ENCODE data around the gene KDM1B.

The KDM1B gene

DNA sequence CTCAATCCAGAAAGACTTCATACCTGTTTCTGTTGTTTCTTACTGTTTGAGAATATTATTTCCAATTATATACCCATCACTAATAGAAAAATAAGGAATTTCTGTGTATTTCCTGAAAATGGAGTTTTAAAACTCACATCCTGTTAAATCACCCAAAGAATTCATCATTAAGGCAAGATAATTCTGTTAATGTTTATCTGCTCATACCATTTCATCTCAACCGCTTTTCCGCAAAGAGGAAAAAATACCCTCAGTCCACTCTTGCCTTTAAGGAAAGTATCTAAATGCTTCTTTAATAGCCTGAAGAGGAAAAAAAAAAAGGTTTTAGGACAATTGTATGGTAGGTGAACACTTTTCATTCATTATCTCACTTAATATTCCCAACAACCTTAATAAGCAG, 7.6 kb upstream of the KDM1B start:
- TF ChIP-seq SIN3A (IDR thresholded peaks at IDR 0.05; ENCODE audit: borderline replicate concordance, insufficient read depth, low read length) = no peak
- TF ChIP-seq FOXP2 (optimal IDR thresholded peaks at IDR 0.05; ENCODE audit: borderline replicate concordance, extremely low read depth, extremely low read length, insufficient read depth) = no peak
- TF ChIP-seq TAF1 (IDR thresholded peaks at IDR 0.05; ENCODE audit: borderline replicate concordance, insufficient read depth, low read length) = no peak
- no peak for TF ChIP-seq POLR2AphosphoS5 (IDR thresholded peaks at IDR 0.05; ENCODE audit: low read depth, low read length)
- TF ChIP-seq, protein P1, sequence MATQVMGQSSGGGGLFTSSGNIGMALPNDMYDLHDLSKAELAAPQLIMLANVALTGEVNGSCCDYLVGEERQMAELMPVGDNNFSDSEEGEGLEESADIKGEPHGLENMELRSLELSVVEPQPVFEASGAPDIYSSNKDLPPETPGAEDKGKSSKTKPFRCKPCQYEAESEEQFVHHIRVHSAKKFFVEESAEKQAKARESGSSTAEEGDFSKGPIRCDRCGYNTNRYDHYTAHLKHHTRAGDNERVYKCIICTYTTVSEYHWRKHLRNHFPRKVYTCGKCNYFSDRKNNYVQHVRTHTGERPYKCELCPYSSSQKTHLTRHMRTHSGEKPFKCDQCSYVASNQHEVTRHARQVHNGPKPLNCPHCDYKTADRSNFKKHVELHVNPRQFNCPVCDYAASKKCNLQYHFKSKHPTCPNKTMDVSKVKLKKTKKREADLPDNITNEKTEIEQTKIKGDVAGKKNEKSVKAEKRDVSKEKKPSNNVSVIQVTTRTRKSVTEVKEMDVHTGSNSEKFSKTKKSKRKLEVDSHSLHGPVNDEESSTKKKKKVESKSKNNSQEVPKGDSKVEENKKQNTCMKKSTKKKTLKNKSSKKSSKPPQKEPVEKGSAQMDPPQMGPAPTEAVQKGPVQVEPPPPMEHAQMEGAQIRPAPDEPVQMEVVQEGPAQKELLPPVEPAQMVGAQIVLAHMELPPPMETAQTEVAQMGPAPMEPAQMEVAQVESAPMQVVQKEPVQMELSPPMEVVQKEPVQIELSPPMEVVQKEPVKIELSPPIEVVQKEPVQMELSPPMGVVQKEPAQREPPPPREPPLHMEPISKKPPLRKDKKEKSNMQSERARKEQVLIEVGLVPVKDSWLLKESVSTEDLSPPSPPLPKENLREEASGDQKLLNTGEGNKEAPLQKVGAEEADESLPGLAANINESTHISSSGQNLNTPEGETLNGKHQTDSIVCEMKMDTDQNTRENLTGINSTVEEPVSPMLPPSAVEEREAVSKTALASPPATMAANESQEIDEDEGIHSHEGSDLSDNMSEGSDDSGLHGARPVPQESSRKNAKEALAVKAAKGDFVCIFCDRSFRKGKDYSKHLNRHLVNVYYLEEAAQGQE (IDR thresholded peaks at IDR 0.05; ENCODE audit: insufficient read depth in 1 of 2, low read depth in 2 of 2, low read length in 2 of 2) = no peak

DNA sequence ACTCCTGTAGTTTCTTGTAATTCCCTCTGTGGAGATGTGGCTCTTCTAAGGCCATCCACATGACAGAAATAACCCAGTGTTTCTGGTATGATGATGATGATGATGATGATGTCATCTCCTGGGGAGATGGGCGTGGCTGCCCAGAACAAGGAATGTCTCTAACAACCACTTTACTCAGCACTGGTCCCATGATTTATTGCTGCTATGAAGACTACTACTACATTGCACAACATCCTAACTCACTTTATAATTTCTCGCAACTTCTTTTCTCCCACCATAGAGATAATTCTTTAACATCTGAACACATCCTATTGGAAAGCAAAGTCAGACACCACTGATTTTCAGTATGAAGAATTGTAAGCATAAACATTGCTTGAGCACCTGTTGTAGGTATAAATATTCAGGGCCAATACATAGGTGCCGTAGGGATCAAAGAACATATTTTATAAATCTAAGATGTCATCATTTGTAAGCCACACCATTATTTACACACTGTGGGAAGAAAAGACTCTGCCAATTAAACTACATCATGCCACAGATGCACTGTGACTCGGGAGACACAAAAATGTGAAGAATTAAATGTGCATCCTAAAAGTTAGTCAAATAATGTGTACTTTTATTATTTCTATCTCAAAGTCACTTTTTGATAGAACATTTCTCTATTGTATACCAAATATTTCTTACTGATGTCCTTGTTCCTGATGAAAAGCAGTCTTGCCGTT, 6.8 kb upstream of the KDM1B start:
- TF ChIP-seq POLR2AphosphoS5 (IDR thresholded peaks at IDR 0.05; ENCODE audit: low read depth, low read length) (no peak), TAF1 (IDR thresholded peaks at IDR 0.05; ENCODE audit: borderline replicate concordance, insufficient read depth, low read length) (no peak), SIN3A (IDR thresholded peaks at IDR 0.05; ENCODE audit: borderline replicate concordance, insufficient read depth, low read length) (no peak), FOXP2 (optimal IDR thresholded peaks at IDR 0.05; ENCODE audit: borderline replicate concordance, extremely low read depth, extremely low read length, insufficient read depth) (no peak)
- TF ChIP-seq, protein P1 (IDR thresholded peaks at IDR 0.05; ENCODE audit: insufficient read depth in 1 of 2, low read depth in 2 of 2, low read length in 2 of 2) = no peak

DNA sequence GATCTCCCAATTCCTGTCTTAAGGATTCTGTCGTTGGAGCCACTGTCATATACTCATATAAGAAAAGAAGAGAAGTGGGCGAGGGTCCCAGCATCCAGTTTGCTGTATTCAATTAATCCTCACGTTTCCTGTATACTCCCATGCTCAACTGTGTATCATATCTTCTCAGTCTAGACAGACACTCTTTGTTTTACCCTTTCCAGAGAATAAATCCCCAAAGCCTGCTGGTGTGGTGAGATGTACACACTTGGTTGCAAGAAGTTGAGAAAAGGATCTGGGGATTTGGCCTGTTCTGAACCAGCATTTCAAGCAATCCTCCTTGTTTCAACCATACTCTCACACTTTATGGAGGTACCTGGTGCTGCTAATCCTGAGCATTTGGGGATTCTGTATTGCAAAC, 3.4 kb upstream of the KDM1B start:
- no peak for TF ChIP-seq FOXP2 (optimal IDR thresholded peaks at IDR 0.05; ENCODE audit: borderline replicate concordance, extremely low read depth, extremely low read length, insufficient read depth)
- TF ChIP-seq, protein P1 (IDR thresholded peaks at IDR 0.05; ENCODE audit: insufficient read depth in 1 of 2, low read depth in 2 of 2, low read length in 2 of 2) = no peak

DNA sequence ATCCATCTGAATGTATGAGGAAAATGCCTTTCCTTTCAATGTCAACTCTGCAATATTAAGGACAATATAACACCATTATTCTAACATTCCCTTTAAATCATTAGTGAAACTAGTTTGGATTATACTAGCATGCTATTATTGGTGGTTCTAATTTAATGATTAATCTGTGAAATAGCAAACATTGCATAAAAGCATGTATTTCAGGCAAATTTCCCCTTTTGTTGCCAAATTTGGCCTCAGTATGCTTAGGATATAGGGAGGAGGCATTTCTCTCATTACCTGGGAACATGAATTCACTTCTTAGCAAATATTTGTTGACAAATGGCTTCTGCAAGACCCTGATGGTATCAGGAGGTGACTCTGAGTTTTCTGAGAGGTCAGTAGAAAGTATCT, 1.9 kb upstream of the KDM1B start:
- TF ChIP-seq FOXP2 (optimal IDR thresholded peaks at IDR 0.05; ENCODE audit: borderline replicate concordance, extremely low read depth, extremely low read length, insufficient read depth) (no peak), TAF1 (IDR thresholded peaks at IDR 0.05; ENCODE audit: borderline replicate concordance, insufficient read depth, low read length) (no peak), POLR2AphosphoS5 (IDR thresholded peaks at IDR 0.05; ENCODE audit: low read depth, low read length) (no peak), SIN3A (IDR thresholded peaks at IDR 0.05; ENCODE audit: borderline replicate concordance, insufficient read depth, low read length) (no peak)
- TF ChIP-seq, protein P1 (IDR thresholded peaks at IDR 0.05; ENCODE audit: insufficient read depth in 1 of 2, low read depth in 2 of 2, low read length in 2 of 2) = no peak
